Cortex of kidney (tissue), 1 donor: Measurements from ENCODE around the gene OPN1MW.
"Not testable (repeated sequence)": the region's sequence is repeated elsewhere in the genome, so short reads cannot be mapped to it uniquely, and the experiment has no call there.

Experiments
- DNase-seq: peaks from one replicate; lab custom pipeline; 2025; lab: John Stamatoyannopoulos, UW

The OPN1MW gene

GRCh38 chrX:154211057-154211456 is 28.7 kb downstream of the OPN1MW start:
- not testable (repeated sequence) for DNase-seq

- not testable (repeated sequence) for DNase-seq
Measured at GRCh38 chrX:154211499-154211898, 29.1 kb downstream of the OPN1MW start.

- not testable (repeated sequence) for DNase-seq
Measured at GRCh38 chrX:154219456-154219855, 37.1 kb downstream of the OPN1MW start, which contains the start of gene OPN1MW2. OPN1MW2 (plus strand) TSS chrX:154219756; CDS start chrX:154219816, 60 bp downstream.

- DNase-seq: not testable (repeated sequence)
Measured at GRCh38 chrX:154225292-154225691, 42.9 kb downstream of the OPN1MW start.

GRCh38 chrX:154226706-154227105 is 44.3 kb downstream of the OPN1MW start:
- not testable (repeated sequence) for DNase-seq

- DNase-seq: not testable (repeated sequence)
Measured at GRCh38 chrX:154231443-154231842, 49.0 kb downstream of the OPN1MW start.

GRCh38 chrX:154233620-154234019 is 51.2 kb downstream of the OPN1MW start:
- not testable (repeated sequence) for DNase-seq

GRCh38 chrX:154238939-154239559 is 56.7 kb downstream of the OPN1MW start:
- not testable (repeated sequence) for DNase-seq

- DNase-seq: not testable (repeated sequence)
Measured at GRCh38 chrX:154239982-154240503, 57.6 kb downstream of the OPN1MW start.
